GM23338 (cell line): ENCODE measurements around the gene THBS4. TPM values are rescaled to one million over a fixed set of nuclear protein-coding genes. Genes with fewer than 3 reads are reported as not detected.

ENCODE experiments used
- ATAC-seq: fragments of 200-7000 bp; cut with Tn5 transposase; 3 replicates; pipeline ENCODE4 v1.9.1; 2020
- DNase-seq: peaks from one replicate; pipeline ENCODE4 v3.0.0-alpha.2; 2015; ENCODE audit warnings: low spot score
- H2AFZ ChIP-seq: fragments of 200-600 bp; sonication (generic); 2 replicates; pipeline ENCODE4 v1.8.0; 2016; ENCODE audit warnings: antibody characterized with exemption, mild to moderate bottlenecking, moderate library complexity
- H3F3A ChIP-seq: fragments of 200-600 bp; sonication (generic); replicated peaks from 2 replicates; pipeline ENCODE4 v1.8.0; 2017; ENCODE audit warnings: antibody characterized with exemption, mixed run types, low read depth
- H3K27ac ChIP-seq: fragments of 200-600 bp; sonication (generic); 2 replicates; pipeline ENCODE4 v1.6.1; 2016; ENCODE audit warnings: low read depth
- H3K27me3 ChIP-seq: fragments of 200-600 bp; sonication (generic); 2 replicates; pipeline ENCODE4 v1.8.0; 2016; ENCODE audit warnings: mild to moderate bottlenecking, mixed run types, moderate library complexity; ENCODE audit not compliant: insufficient read depth
- H3K36me3 ChIP-seq: fragments of 200-600 bp; sonication (generic); 2 replicates; pipeline ENCODE4 v1.8.0; 2016; ENCODE audit warnings: mild to moderate bottlenecking; ENCODE audit not compliant: insufficient read depth
- H3K4me1 ChIP-seq: fragments of 200-600 bp; sonication (generic); 2 replicates; pipeline ENCODE4 v1.8.0; 2016; ENCODE audit warnings: mild to moderate bottlenecking, moderate library complexity; ENCODE audit not compliant: insufficient read depth
- H3K4me2 ChIP-seq: fragments of 200-600 bp; sonication (generic); 2 replicates; pipeline ENCODE4 v1.7.1; 2017; ENCODE audit warnings: mixed run types
- H3K4me3 ChIP-seq: fragments of 200-600 bp; sonication (generic); 2 replicates; pipeline ENCODE4 v1.6.1; 2016; ENCODE audit warnings: mixed run types
- H3K79me2 ChIP-seq: fragments of 200-600 bp; sonication (generic); replicated peaks from 2 replicates; pipeline ENCODE4 v1.8.0; 2017; ENCODE audit warnings: mild to moderate bottlenecking; ENCODE audit not compliant: insufficient read depth
- H3K9me2 ChIP-seq: fragments of 200-600 bp; sonication (generic); 2 replicates; pipeline ENCODE4 v1.8.0; 2017; ENCODE audit not compliant: insufficient read depth
- H4K20me1 ChIP-seq: fragments of 200-600 bp; sonication (generic); replicated peaks from 2 replicates; pipeline ENCODE4 v1.8.0; 2017; ENCODE audit warnings: mild to moderate bottlenecking; ENCODE audit not compliant: insufficient read depth
- H3K27ac Mint-ChIP-seq: 2 replicates; pipeline ENCODE4 v1.8.0; 2020; ENCODE audit warnings: inconsistent platforms, mild to moderate bottlenecking, moderate library complexity, mixed read lengths
- H3K27me3 Mint-ChIP-seq: 3 replicates; pipeline ENCODE4 v1.8.0; 2022; ENCODE audit warnings: low read depth, mild to moderate bottlenecking, moderate library complexity, mixed read lengths, inconsistent platforms; ENCODE audit not compliant: insufficient read depth, poor library complexity
- H3K36me3 Mint-ChIP-seq: 3 replicates; pipeline ENCODE4 v1.8.0; 2021; ENCODE audit warnings: low read depth, mild to moderate bottlenecking, inconsistent platforms, moderate library complexity, mixed read lengths
- H3K4me1 Mint-ChIP-seq: 3 replicates; pipeline ENCODE4 v1.8.0; 2020; ENCODE audit warnings: mild to moderate bottlenecking, inconsistent platforms, mixed read lengths
- H3K4me3 Mint-ChIP-seq: 3 replicates; pipeline ENCODE4 v1.8.0; 2021; ENCODE audit warnings: moderate library complexity, mild to moderate bottlenecking, inconsistent platforms, mixed read lengths
- H3K9me3 Mint-ChIP-seq: 3 replicates; pipeline ENCODE4 v1.8.0; 2020; ENCODE audit warnings: moderate library complexity, mild to moderate bottlenecking, inconsistent platforms, mixed read lengths
- CREB1 ChIP-seq: fragments of 250-450 bp; sonication (Bioruptor Pico); IDR thresholded peaks from 2 replicates; pipeline ENCODE4 v1.5.0; 2020; ENCODE audit warnings: low read depth, mild to moderate bottlenecking, moderate library complexity
- CTCF ChIP-seq, 2 experiments: fragments of 200-600 bp in 1 of 2; sonication (generic) in 1 of 2; conservative IDR thresholded peaks; 2 replicates each; pipeline versions ENCODE4 v1.5.1 to v1.6.1; 2016 to 2017; ENCODE audit warnings: antibody characterized with exemption in 2 of 2, low read depth in 2 of 2, mild to moderate bottlenecking in 2 of 2, moderate library complexity in 1 of 2
- ETS1 ChIP-seq: IDR thresholded peaks from 2 replicates; pipeline ENCODE4 v1.6.1; 2016; ENCODE audit warnings: antibody characterized with exemption
- EZH2 ChIP-seq: fragments of 200-600 bp; sonication (generic); IDR thresholded peaks from one replicate; pipeline ENCODE4 v1.8.0; 2017; ENCODE audit warnings: antibody characterized with exemption, mild to moderate bottlenecking, low read depth; ENCODE audit not compliant: unreplicated experiment
- EZH2phosphoT487 ChIP-seq: fragments of 200-600 bp; sonication (generic); IDR thresholded peaks from one replicate; pipeline ENCODE4 v1.8.1; 2018; ENCODE audit warnings: antibody characterized with exemption; ENCODE audit not compliant: unreplicated experiment
- JUNB ChIP-seq: IDR thresholded peaks from one replicate; pipeline ENCODE4 v1.6.1; 2016; ENCODE audit warnings: antibody characterized with exemption; ENCODE audit not compliant: unreplicated experiment
- NANOG ChIP-seq: IDR thresholded peaks from 2 replicates; pipeline ENCODE4 v1.6.1; 2016; ENCODE audit warnings: antibody characterized with exemption, borderline replicate concordance
- POLR2AphosphoS5 ChIP-seq: IDR thresholded peaks from 2 replicates; pipeline ENCODE4 v1.6.1; 2016; ENCODE audit warnings: antibody characterized with exemption, low read depth
- REST ChIP-seq: IDR thresholded peaks from one replicate; pipeline ENCODE4 v1.6.1; 2018; ENCODE audit warnings: antibody characterized with exemption; ENCODE audit not compliant: unreplicated experiment
- STAT1 ChIP-seq: IDR thresholded peaks from one replicate; pipeline ENCODE4 v1.6.1; 2016; ENCODE audit warnings: antibody characterized with exemption; ENCODE audit not compliant: unreplicated experiment
- ZNF114 ChIP-seq: fragments of 250-450 bp; sonication (Bioruptor Pico); IDR thresholded peaks from 2 replicates; pipeline ENCODE4 v1.5.0; 2020; ENCODE audit warnings: mild to moderate bottlenecking, moderate library complexity
- ZNF331 ChIP-seq: fragments of 250-450 bp; sonication (Bioruptor Pico); IDR thresholded peaks from 2 replicates; pipeline ENCODE4 v1.5.0; 2020; ENCODE audit warnings: low read depth, mild to moderate bottlenecking, moderate library complexity
- ZNF462 ChIP-seq: fragments of 250-450 bp; sonication (Bioruptor Pico); IDR thresholded peaks from 2 replicates; pipeline ENCODE4 v1.5.0; 2020; ENCODE audit warnings: mild to moderate bottlenecking, moderate library complexity
- polyA plus RNA-seq: library from polyadenylated mRNA; unstranded; fragments of >200 nt; fragmentation: Nextera tagmentation; extraction: Ambion mirVana; gene quantifications from 2 replicates; pipeline ENCODE4 v1.2.1, GENCODE V29; 2016
- total RNA-seq: library from RNA; depleted of rRNA; stranded (reverse); fragments of >200 nt; shearing (Covaris generic); gene quantifications from 2 replicates; pipeline ENCODE4 v1.2.3, GENCODE V29; 2014

THBS4 gene
- total and polyA plus RNA-seq, 2 experiments from 2014 or later, result 14.0 to 23.2 TPM

GRCh38 chr5:80041527-80041926 lies 6.4 kb downstream of the THBS4 start:
- Histone ChIP-seq H3F3A (no peaks in the 10 kb centered on the region), H4K20me1 (no peaks in the 10 kb centered on the region), H3K27ac (no peak overlapping the region), H3K27me3 (peaks cover 4% of the 10 kb centered on the region), H3K4me1 (no peaks in the 10 kb centered on the region), H3K36me3 (no peaks in the 10 kb centered on the region), H2AFZ (no peak overlapping the region), H3K9me2 (peaks cover 3% of the 10 kb centered on the region; the same call in 1 of the 2 replicates), H3K4me3 (no peak overlapping the region), H3K79me2 (no peaks in the 10 kb centered on the region), H3K4me2 (no peak overlapping the region)
- Mint-ChIP-seq H3K4me1 (peaks cover 7% of the 10 kb centered on the region; the same call in 2 of the 3 replicates), H3K9me3 (no peaks in the 10 kb centered on the region), H3K4me3 (no peak overlapping the region), H3K36me3 (no peaks in the 10 kb centered on the region), H3K27ac (no peak overlapping the region), H3K27me3 (no peaks in the 10 kb centered on the region)
- TF ChIP-seq ZNF114 (CRISPR knock-in tag), result no peak
- no peak for TF ChIP-seq ZNF331 (CRISPR knock-in tag)
- no peak for TF ChIP-seq NANOG
- TF ChIP-seq EZH2, result no peak
- no peak for TF ChIP-seq REST
- TF ChIP-seq POLR2AphosphoS5, result no peak
- no peak for TF ChIP-seq CREB1 (CRISPR knock-in tag)
- TF ChIP-seq EZH2phosphoT487, result no peak
- no peak for TF ChIP-seq JUNB
- TF ChIP-seq STAT1, result no peak
- TF ChIP-seq CTCF (conservative IDR thresholded peaks at IDR 0.05; ENCODE audit: low read depth in 2 of 2), result no peak
- no peak for TF ChIP-seq ZNF462
- TF ChIP-seq ETS1, result no peak
- no peak for DNase-seq
- no peak for ATAC-seq
